SK-N-MC (cell line): ENCODE results near the gene FAM193B.

Experiments
- DNase-seq: peaks from one replicate; pipeline ENCODE4 v3.0.0-alpha.2; 2011; ENCODE audit warnings: low read depth, low spot score
- H3K27ac ChIP-seq: fragments of 200-600 bp; sonication (generic); 2 replicates; pipeline ENCODE4 v1.5.1; 2016; ENCODE audit warnings: mixed run types
- H3K36me3 ChIP-seq: fragments of 200-600 bp; sonication (generic); 2 replicates; pipeline ENCODE4 v1.6.1; 2017; ENCODE audit warnings: antibody characterized with exemption, low read length, mixed read lengths; ENCODE audit not compliant: insufficient read depth
- H3K4me3 ChIP-seq: fragments of 200-600 bp; sonication (generic); 2 replicates; pipeline ENCODE4 v1.5.1; 2016
- H3K9ac ChIP-seq: fragments of 200-600 bp; sonication (generic); 2 replicates; pipeline ENCODE4 v1.8.0; 2017; ENCODE audit warnings: mixed run types, mixed read lengths; ENCODE audit not compliant: insufficient read length
- H3K9me3 ChIP-seq: fragments of 200-600 bp; sonication (generic); 2 replicates; pipeline ENCODE4 v1.6.1; 2017; ENCODE audit warnings: low read depth, mild to moderate bottlenecking, antibody characterized with exemption, low read length, moderate library complexity, mixed read lengths
- EZH2 ChIP-seq: fragments of 200-600 bp; sonication (generic); IDR thresholded peaks from one replicate; pipeline ENCODE4 v1.6.1; 2017; ENCODE audit warnings: antibody characterized with exemption
- FOXP2 ChIP-seq: optimal IDR thresholded peaks from 2 replicates; pipeline ENCODE3; 2011; ENCODE audit warnings: mild to moderate bottlenecking, moderate library complexity; ENCODE audit not compliant: insufficient read depth; ENCODE audit errors: extremely low read length, control extremely low read depth
- POLR2AphosphoS5 ChIP-seq: IDR thresholded peaks from 2 replicates; pipeline ENCODE4 v1.6.1; 2012; ENCODE audit warnings: mild to moderate bottlenecking, low read depth, low read length, borderline replicate concordance

Gene FAM193B

GRCh38 chr5:177473443-177474001, 80.8 kb downstream of the FAM193B start, which contains the start of gene DBN1:
DBN1 (minus strand) TSS chr5:177473634; CDS start chr5:177473521, 113 bp downstream.
- no peak for DNase-seq
- peak within 1 kb of the TSS; percentile 76; the same call in 1 of the 2 replicates for H3K27ac ChIP-seq
- H3K9me3 ChIP-seq: no peaks in the 10 kb centered on the region
- TF ChIP-seq POLR2AphosphoS5 (peak; percentile 74), EZH2 (no peak)
- H3K36me3 ChIP-seq: peaks cover 39% of the 10 kb centered on the region
- peak within 1 kb of the TSS; percentile 96 for H3K4me3 ChIP-seq
- H3K9ac ChIP-seq: peak within 1 kb of the TSS; percentile 87

- Histone ChIP-seq H3K36me3 (peaks cover 47% of the 10 kb centered on the region), H3K4me3 (peak overlapping the region; percentile 96), H3K27ac (peak overlapping the region; percentile 76; the same call in 1 of the 2 replicates), H3K9me3 (no peaks in the 10 kb centered on the region), H3K9ac (peak overlapping the region; percentile 87)
- TF ChIP-seq EZH2 (no peak), FOXP2 (no peak), POLR2AphosphoS5 (no peak)
- DNase-seq: no peak
These were observed 81.6 kb downstream of the FAM193B start for GRCh38 chr5:177472460-177473442.

- no peaks in the 10 kb centered on the region for H3K9me3 ChIP-seq
- no peak overlapping the region for H3K27ac ChIP-seq
These were observed 82.6 kb downstream of the FAM193B start for GRCh38 chr5:177471610-177472356.

GRCh38 chr5:177470759-177471536, 83.4 kb downstream of the FAM193B start:
- TF ChIP-seq EZH2 (no peak), POLR2AphosphoS5 (no peak), FOXP2 (no peak)
- Histone ChIP-seq H3K4me3 (peak overlapping the region; percentile 96; the same call in 1 of the 2 replicates), H3K9me3 (no peaks in the 10 kb centered on the region), H3K27ac (no peak overlapping the region), H3K9ac (no peak overlapping the region), H3K36me3 (peaks cover 65% of the 10 kb centered on the region)
- no peak for DNase-seq

More at GRCh38 chr5:177471610-177472356, 82.6 kb downstream of the FAM193B start:
- no peak for DNase-seq
- TF ChIP-seq FOXP2: no peak
- TF ChIP-seq POLR2AphosphoS5: no peak
- no peak for TF ChIP-seq EZH2
- Histone ChIP-seq H3K36me3 (peaks cover 56% of the 10 kb centered on the region), H3K9ac (peak overlapping the region; percentile 87), H3K4me3 (peak overlapping the region; percentile 96)
